Measurements from ENCODE around the gene RPS17. TPM values are rescaled to one million over a fixed set of nuclear protein-coding genes. Genes with fewer than 3 reads are reported as not detected.

Gene RPS17
- total and polyA plus RNA-seq, 2 donors (not counting 1 experiment from before 2014, with no cell fraction given): 2,297 to 5,877 TPM

- H3K27ac Mint-ChIP-seq: peak overlapping the region; percentile 33
Measured at GRCh38 chr15:82530606-82531379, 9.5 kb downstream of the RPS17 start.

More at GRCh38 chr15:82530606-82531379, 9.5 kb downstream of the RPS17 start:
- H3K27me3 ChIP-seq (replicated peaks in 1 of 4; ENCODE audit: control extremely low read depth in 1 of 4, control insufficient read depth in 3 of 4, insufficient read depth in 4 of 4, low read length in 3 of 4): no peaks in the 10 kb centered on the region
- peak overlapping the region; percentile 88 for H2AFZ ChIP-seq (ENCODE audit: insufficient read depth, low read depth, low read length, poor library complexity, severe bottlenecking)
- peak; percentile 95 for ATAC-seq (ENCODE audit: low read depth)
- no peaks in the 10 kb centered on the region for H3K9me3 Mint-ChIP-seq (ENCODE audit: insufficient read depth)
- peaks cover 4 to 10% of the 10 kb centered on the region in 2 donors for H3K4me1 ChIP-seq (ENCODE audit: control insufficient read depth in 2 of 2, insufficient read depth in 2 of 2, low read length in 2 of 2)
- TF ChIP-seq CTCF (IDR thresholded peaks at IDR 0.05): peak; percentile 91
- TF ChIP-seq EZH2 (IDR thresholded peaks at IDR 0.05; ENCODE audit: borderline replicate concordance, insufficient read depth, low read depth, low read length, poor library complexity, severe bottlenecking): no peak
- H3K9ac ChIP-seq (ENCODE audit: low read length): peak overlapping the region; percentile 63
- peak overlapping the region; percentile 80 for H3K4me3 Mint-ChIP-seq
- H3K4me1 Mint-ChIP-seq: peaks cover 10% of the 10 kb centered on the region
- H3K4me2 ChIP-seq (replicated peaks; ENCODE audit: low read depth, low read length, poor library complexity, severe bottlenecking): peak overlapping the region; percentile 89
- H3K4me3 ChIP-seq (ENCODE audit: control extremely low read depth in 1 of 5, extremely low read depth in 1 of 5, insufficient read depth in 1 of 5, low read depth in 2 of 5, low read length in 4 of 5): peak overlapping the region in 4 of 5 experiments; percentile 24 to 50 (median 33)
- H4K20me1 ChIP-seq (ENCODE audit: control insufficient read depth, insufficient read depth, low read length, poor library complexity, severe bottlenecking): no peaks in the 10 kb centered on the region
- H3K79me2 ChIP-seq (ENCODE audit: control insufficient read depth, insufficient read depth, low read length): no peaks in the 10 kb centered on the region
- H3K9me3 ChIP-seq (ENCODE audit: control extremely low read depth in 1 of 3, control insufficient read depth in 2 of 3, insufficient read depth in 1 of 3, low read length in 2 of 3): no peaks in the 10 kb centered on the region
- no peaks in the 10 kb centered on the region for H3K27me3 Mint-ChIP-seq
- 32% methylated on average over 10 of the region's 10 CpGs for WGBS (ENCODE audit: insufficient coverage)
- ChIA-PET POLR2A (interaction anchor here (1.1 to 2.6 kb wide), 2 partner anchors 9 to 537 kb away, joined by 3 to 17 read pairs; partner anchors contain the start of gene RPS17), CTCF (interaction anchor here (0.6 to 3.4 kb wide), 11 partner anchors 11 to 536 kb away, joined by 3 to 52 read pairs (median 4); partner anchors contain the start of genes BTBD1 and RPS17)
- intact Hi-C loops (cut with micrococcal nuclease): no loop called here
- H3K36me3 ChIP-seq (replicated peaks in 1 of 2; ENCODE audit: control extremely low read depth in 1 of 2, control insufficient read depth in 1 of 2, extremely low read depth in 1 of 2, insufficient read depth in 2 of 2, low read length in 1 of 2): peaks cover 0 to 5% of the 10 kb centered on the region in 2 experiments
- peak; percentile 88 for DNase-seq
- no peak overlapping the region for H3K27ac ChIP-seq (ENCODE audit: low read length in 2 of 2)

Measured in B cell (primary cell).